ENCODE data around the gene CTSH.

DNA sequence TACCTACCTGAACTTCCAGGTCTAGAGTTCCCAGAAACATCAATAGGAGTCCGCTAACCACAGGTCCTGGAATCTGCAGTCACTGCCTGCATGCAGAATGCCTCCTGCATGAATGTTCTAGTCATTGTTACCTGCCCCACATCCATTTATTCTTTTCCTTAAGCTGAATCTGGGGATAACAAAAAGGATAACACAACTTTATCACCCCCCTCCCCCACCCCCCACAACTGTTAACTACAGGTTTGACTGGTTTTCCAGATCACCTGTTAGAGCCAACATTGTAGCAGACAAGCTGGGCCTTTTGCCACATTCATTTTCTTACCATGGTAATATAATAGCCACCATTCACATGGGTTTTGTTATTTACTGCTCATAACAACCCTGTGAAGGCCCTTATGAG lies 4.6 kb upstream of the CTSH start:
- TF ChIP-seq POLR2A (IDR thresholded peaks at IDR 0.05) (no peak), CTCF (IDR thresholded peaks at IDR 0.05) (no peak)

All from prostate gland (tissue), 2 donors.